HepG2 (cell line): Measurements from ENCODE around the gene GGNBP2. TPM values are rescaled to one million over a fixed set of nuclear protein-coding genes. Genes with fewer than 3 reads are reported as not detected.

Experiments
- HOXA9 ChIP-seq: sonication (generic); formaldehyde crosslinking; IDR thresholded peaks from 2 replicates; pipeline ENCODE4 v1.8.1; 2022; ENCODE audit warnings: missing genetic modification reagents, mild to moderate bottlenecking, moderate library complexity, borderline replicate concordance
- MEF2D ChIP-seq: sonication (generic); formaldehyde crosslinking; IDR thresholded peaks from 2 replicates; pipeline ENCODE4 v1.5.1; 2020; ENCODE audit warnings: mild to moderate bottlenecking, missing genetic modification reagents
- NR2F1 ChIP-seq, 2 experiments: fragments of 450-650 bp in 1 of 2; formaldehyde crosslinking in 1 of 2; IDR thresholded peaks; 2 replicates each; pipeline versions ENCODE4 v1.5.0 to v1.6.1; 2016 to 2020; ENCODE audit warnings: mild to moderate bottlenecking in 1 of 2, missing compliant biosample characterization in 1 of 2, missing genetic modification reagents in 1 of 2, moderate library complexity in 1 of 2
- PHF20 ChIP-seq: sonication (generic); formaldehyde crosslinking; IDR thresholded peaks from 2 replicates; pipeline ENCODE4 v1.5.0; 2020; ENCODE audit warnings: mild to moderate bottlenecking, missing genetic modification reagents
- PHF21A ChIP-seq: sonication (generic); formaldehyde crosslinking; IDR thresholded peaks from 2 replicates; pipeline ENCODE4 v1.5.0; 2020; ENCODE audit warnings: mild to moderate bottlenecking, missing genetic modification reagents
- ZIK1 ChIP-seq: sonication (generic); formaldehyde crosslinking; IDR thresholded peaks from 2 replicates; pipeline ENCODE4 v1.5.0; 2020; ENCODE audit warnings: mild to moderate bottlenecking, low read depth, missing genetic modification reagents, borderline replicate concordance
- ZNF18 ChIP-seq: sonication (generic); formaldehyde crosslinking; IDR thresholded peaks from 2 replicates; pipeline ENCODE4 v1.8.0; 2022; ENCODE audit warnings: mild to moderate bottlenecking, missing genetic modification reagents; ENCODE audit not compliant: insufficient replicate concordance
- ZNF333 ChIP-seq: sonication (generic); formaldehyde crosslinking; IDR thresholded peaks from 2 replicates; pipeline ENCODE4 v1.4.0; 2020; ENCODE audit warnings: mild to moderate bottlenecking, missing genetic modification reagents, borderline replicate concordance
- ZNF362 ChIP-seq: sonication (generic); formaldehyde crosslinking; IDR thresholded peaks from 2 replicates; pipeline ENCODE4 v1.4.0; 2020; ENCODE audit warnings: missing genetic modification reagents, mild to moderate bottlenecking, borderline replicate concordance
- ZSCAN5A ChIP-seq: sonication (generic); formaldehyde crosslinking; IDR thresholded peaks from 2 replicates; pipeline ENCODE4 v1.8.0; 2022; ENCODE audit warnings: mild to moderate bottlenecking, missing genetic modification reagents, borderline replicate concordance
- polyA plus RNA-seq, 8 experiments: library from polyadenylated mRNA; depleted of rRNA in 3 of 8; stranded (reverse) in 7 of 8; unstranded in 1 of 8; fragments of >200 nt; fragmentation: Illumina TruSeq in 4 of 8; extraction: Trizol in 4 of 8; gene quantifications; 2 replicates each; pipeline versions ENCODE4 v1.2.1 to v1.2.3, GENCODE V29; 2011 to 2016; ENCODE audit warnings: low read depth in 4 of 8, missing spikeins in 1 of 8, mixed read lengths in 1 of 8; ENCODE audit not compliant: insufficient read depth in 1 of 8
- total RNA-seq, 5 experiments: library from RNA; depleted of rRNA; stranded (reverse); fragments of >200 nt; fragmentation: Illumina TruSeq; extraction: Trizol; gene quantifications; 2 replicates each; pipeline ENCODE4 v1.2.3, GENCODE V29; 2016; ENCODE audit warnings: low read depth in 1 of 5
- TF ChIP-seq, protein P1 (sequence below): sonication (generic); formaldehyde crosslinking; IDR thresholded peaks from 2 replicates; pipeline ENCODE4 v1.4.0; 2020; ENCODE audit warnings: missing genetic modification reagents
- TF ChIP-seq, protein P2 (sequence below): sonication (generic); formaldehyde crosslinking; IDR thresholded peaks from 2 replicates; pipeline ENCODE4 v1.4.0; 2020; ENCODE audit warnings: missing genetic modification reagents

Gene GGNBP2
- total and polyA plus RNA-seq, 2 of the 13 experiments (the other 11 are each of a cell fraction or from before 2014, with no cell fraction given): 53.3 to 84.2 TPM

DNA sequence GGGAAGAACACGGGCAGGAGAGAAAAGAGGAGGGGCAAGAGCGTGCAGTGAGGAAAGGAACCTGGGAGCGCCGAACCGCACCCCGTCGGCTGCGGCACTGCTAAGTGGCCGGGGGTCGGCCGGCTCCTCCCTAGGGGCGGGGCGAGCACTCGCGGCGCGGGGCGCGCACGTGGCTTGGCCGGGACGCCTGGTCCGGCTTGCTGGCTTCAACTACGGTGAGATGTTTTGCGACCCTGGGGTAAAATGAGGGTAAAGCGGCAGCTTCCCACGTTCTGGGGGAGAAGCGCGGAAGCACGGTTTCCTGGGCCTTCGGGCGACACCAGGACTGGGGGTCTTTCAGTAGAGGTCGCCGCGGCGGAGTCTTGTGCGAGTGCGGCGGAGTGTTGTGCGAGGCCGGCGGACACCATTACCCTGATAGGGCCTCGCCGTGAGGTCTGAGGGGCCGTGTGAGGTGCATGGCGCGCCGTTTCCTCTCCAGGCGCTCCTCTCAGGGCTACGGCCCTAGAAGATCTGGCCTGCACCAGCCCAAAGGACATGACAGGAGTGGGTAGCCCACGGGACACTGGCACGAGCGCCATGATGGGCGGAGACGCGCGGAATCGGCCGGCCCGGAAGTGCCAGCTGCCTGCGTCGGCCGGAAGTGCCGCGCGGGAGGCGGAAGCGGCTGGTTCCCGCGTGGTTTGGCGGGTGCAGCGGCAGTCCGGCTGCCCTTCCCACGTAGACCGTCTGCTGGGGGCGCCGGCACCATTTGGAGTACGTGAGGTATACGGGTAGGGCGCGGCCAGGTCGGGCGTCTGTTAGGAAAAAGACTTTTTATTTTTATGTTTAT, 9.7 kb upstream of the GGNBP2 start, which contains the start of the genes MYO19 and PIGW (continued):
- TF ChIP-seq ZNF362: peak; percentile 61; the same call in 1 of the 2 replicates
- TF ChIP-seq, protein P1, sequence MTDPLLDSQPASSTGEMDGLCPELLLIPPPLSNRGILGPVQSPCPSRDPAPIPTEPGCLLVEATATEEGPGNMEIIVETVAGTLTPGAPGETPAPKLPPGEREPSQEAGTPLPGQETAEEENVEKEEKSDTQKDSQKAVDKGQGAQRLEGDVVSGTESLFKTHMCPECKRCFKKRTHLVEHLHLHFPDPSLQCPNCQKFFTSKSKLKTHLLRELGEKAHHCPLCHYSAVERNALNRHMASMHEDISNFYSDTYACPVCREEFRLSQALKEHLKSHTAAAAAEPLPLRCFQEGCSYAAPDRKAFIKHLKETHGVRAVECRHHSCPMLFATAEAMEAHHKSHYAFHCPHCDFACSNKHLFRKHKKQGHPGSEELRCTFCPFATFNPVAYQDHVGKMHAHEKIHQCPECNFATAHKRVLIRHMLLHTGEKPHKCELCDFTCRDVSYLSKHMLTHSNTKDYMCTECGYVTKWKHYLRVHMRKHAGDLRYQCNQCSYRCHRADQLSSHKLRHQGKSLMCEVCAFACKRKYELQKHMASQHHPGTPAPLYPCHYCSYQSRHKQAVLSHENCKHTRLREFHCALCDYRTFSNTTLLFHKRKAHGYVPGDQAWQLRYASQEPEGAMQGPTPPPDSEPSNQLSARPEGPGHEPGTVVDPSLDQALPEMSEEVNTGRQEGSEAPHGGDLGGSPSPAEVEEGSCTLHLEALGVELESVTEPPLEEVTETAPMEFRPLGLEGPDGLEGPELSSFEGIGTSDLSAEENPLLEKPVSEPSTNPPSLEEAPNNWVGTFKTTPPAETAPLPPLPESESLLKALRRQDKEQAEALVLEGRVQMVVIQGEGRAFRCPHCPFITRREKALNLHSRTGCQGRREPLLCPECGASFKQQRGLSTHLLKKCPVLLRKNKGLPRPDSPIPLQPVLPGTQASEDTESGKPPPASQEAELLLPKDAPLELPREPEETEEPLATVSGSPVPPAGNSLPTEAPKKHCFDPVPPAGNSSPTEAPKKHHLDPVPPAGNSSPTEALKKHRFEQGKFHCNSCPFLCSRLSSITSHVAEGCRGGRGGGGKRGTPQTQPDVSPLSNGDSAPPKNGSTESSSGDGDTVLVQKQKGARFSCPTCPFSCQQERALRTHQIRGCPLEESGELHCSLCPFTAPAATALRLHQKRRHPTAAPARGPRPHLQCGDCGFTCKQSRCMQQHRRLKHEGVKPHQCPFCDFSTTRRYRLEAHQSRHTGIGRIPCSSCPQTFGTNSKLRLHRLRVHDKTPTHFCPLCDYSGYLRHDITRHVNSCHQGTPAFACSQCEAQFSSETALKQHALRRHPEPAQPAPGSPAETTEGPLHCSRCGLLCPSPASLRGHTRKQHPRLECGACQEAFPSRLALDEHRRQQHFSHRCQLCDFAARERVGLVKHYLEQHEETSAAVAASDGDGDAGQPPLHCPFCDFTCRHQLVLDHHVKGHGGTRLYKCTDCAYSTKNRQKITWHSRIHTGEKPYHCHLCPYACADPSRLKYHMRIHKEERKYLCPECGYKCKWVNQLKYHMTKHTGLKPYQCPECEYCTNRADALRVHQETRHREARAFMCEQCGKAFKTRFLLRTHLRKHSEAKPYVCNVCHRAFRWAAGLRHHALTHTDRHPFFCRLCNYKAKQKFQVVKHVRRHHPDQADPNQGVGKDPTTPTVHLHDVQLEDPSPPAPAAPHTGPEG (CRISPR knock-in tag): peak; percentile 86
- peak; percentile 85 for TF ChIP-seq ZIK1 (CRISPR knock-in tag)
- TF ChIP-seq NR2F1 (CRISPR knock-in tag; IDR thresholded peaks at IDR 0.05): no peak
- TF ChIP-seq, protein P2, sequence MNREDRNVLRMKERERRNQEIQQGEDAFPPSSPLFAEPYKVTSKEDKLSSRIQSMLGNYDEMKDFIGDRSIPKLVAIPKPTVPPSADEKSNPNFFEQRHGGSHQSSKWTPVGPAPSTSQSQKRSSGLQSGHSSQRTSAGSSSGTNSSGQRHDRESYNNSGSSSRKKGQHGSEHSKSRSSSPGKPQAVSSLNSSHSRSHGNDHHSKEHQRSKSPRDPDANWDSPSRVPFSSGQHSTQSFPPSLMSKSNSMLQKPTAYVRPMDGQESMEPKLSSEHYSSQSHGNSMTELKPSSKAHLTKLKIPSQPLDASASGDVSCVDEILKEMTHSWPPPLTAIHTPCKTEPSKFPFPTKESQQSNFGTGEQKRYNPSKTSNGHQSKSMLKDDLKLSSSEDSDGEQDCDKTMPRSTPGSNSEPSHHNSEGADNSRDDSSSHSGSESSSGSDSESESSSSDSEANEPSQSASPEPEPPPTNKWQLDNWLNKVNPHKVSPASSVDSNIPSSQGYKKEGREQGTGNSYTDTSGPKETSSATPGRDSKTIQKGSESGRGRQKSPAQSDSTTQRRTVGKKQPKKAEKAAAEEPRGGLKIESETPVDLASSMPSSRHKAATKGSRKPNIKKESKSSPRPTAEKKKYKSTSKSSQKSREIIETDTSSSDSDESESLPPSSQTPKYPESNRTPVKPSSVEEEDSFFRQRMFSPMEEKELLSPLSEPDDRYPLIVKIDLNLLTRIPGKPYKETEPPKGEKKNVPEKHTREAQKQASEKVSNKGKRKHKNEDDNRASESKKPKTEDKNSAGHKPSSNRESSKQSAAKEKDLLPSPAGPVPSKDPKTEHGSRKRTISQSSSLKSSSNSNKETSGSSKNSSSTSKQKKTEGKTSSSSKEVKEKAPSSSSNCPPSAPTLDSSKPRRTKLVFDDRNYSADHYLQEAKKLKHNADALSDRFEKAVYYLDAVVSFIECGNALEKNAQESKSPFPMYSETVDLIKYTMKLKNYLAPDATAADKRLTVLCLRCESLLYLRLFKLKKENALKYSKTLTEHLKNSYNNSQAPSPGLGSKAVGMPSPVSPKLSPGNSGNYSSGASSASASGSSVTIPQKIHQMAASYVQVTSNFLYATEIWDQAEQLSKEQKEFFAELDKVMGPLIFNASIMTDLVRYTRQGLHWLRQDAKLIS (CRISPR knock-in tag): no peak
- TF ChIP-seq MEF2D (CRISPR knock-in tag): no peak
- TF ChIP-seq ZNF333 (CRISPR knock-in tag): no peak
- 0 out of 2 replicates have a peak, but pooled peaks have one; percentile 82 for TF ChIP-seq ZSCAN5A (CRISPR knock-in tag)
- peak; percentile 56; the same call in 1 of the 2 replicates for TF ChIP-seq PHF21A (CRISPR knock-in tag)
- no peak for TF ChIP-seq HOXA9
- peak; percentile 89 for TF ChIP-seq PHF20 (CRISPR knock-in tag)
- no peak for TF ChIP-seq ZNF18
